Effector memory CD4-positive, alpha-beta T cell (primary cell): ENCODE measurements around the gene ANO6.

ENCODE experiments used
- DNase-seq, 3 donors: peaks; one replicate each; pipeline ENCODE4 v3.0.0-alpha.2; 2020
- H3K27ac ChIP-seq: 2 replicates; pipeline ENCODE4 v1.7.0; 2013; ENCODE audit warnings: mild to moderate bottlenecking, low read length, moderate library complexity; ENCODE audit not compliant: insufficient read depth, poor library complexity, severe bottlenecking
- H3K27me3 ChIP-seq: replicated peaks from 2 replicates; pipeline ENCODE4 v1.7.0; 2013; ENCODE audit warnings: mild to moderate bottlenecking, low read length; ENCODE audit not compliant: insufficient read depth, control insufficient read depth, poor library complexity, severe bottlenecking
- H3K36me3 ChIP-seq: 2 replicates; pipeline ENCODE4 v1.7.0; 2013; ENCODE audit warnings: mild to moderate bottlenecking, low read length, moderate library complexity; ENCODE audit not compliant: control insufficient read depth, insufficient read depth
- H3K4me1 ChIP-seq: 2 replicates; pipeline ENCODE4 v1.7.0; 2013; ENCODE audit warnings: low read length, mild to moderate bottlenecking; ENCODE audit not compliant: control insufficient read depth, insufficient read depth, poor library complexity, severe bottlenecking
- H3K4me3 ChIP-seq: 2 replicates; pipeline ENCODE4 v1.7.0; 2013; ENCODE audit warnings: low read length, low read depth, mild to moderate bottlenecking; ENCODE audit not compliant: insufficient read depth, poor library complexity, severe bottlenecking
- H3K9me3 ChIP-seq: 2 replicates; pipeline ENCODE4 v1.7.0; 2013; ENCODE audit warnings: mild to moderate bottlenecking, low read length, moderate library complexity; ENCODE audit not compliant: control insufficient read depth

Gene ANO6

GRCh38 chr12:45223868-45224267 is 8.0 kb downstream of the ANO6 start:
- Histone ChIP-seq H3K27ac (no peak overlapping the region), H3K4me1 (peaks cover 3% of the 10 kb centered on the region), H3K9me3 (no peaks in the 10 kb centered on the region), H3K4me3 (no peak overlapping the region), H3K27me3 (no peaks in the 10 kb centered on the region), H3K36me3 (no peaks in the 10 kb centered on the region)
- no peak for DNase-seq

GRCh38 chr12:45224311-45224710 is 8.4 kb downstream of the ANO6 start:
- H3K27me3 ChIP-seq = no peaks in the 10 kb centered on the region

GRCh38 chr12:45226021-45226420 is 10.1 kb downstream of the ANO6 start:
- Histone ChIP-seq H3K4me3 (no peak overlapping the region), H3K27me3 (no peaks in the 10 kb centered on the region), H3K36me3 (no peaks in the 10 kb centered on the region), H3K4me1 (no peaks in the 10 kb centered on the region), H3K27ac (no peak overlapping the region), H3K9me3 (no peaks in the 10 kb centered on the region)
- no peak for DNase-seq

More at GRCh38 chr12:45224311-45224710, 8.4 kb downstream of the ANO6 start:
- no peaks in the 10 kb centered on the region for H3K9me3 ChIP-seq
- no peak overlapping the region for H3K4me3 ChIP-seq
- H3K36me3 ChIP-seq = no peaks in the 10 kb centered on the region
- H3K27ac ChIP-seq = no peak overlapping the region
- H3K4me1 ChIP-seq = peaks cover 1% of the 10 kb centered on the region
- no peak for DNase-seq

- DNase-seq = no peak
- Histone ChIP-seq H3K27ac (no peak overlapping the region), H3K36me3 (no peaks in the 10 kb centered on the region), H3K27me3 (no peaks in the 10 kb centered on the region), H3K4me1 (no peaks in the 10 kb centered on the region), H3K4me3 (no peak overlapping the region), H3K9me3 (no peaks in the 10 kb centered on the region)
Observed at GRCh38 chr12:45227316-45228067, 11.6 kb downstream of the ANO6 start.

- H3K36me3 ChIP-seq = no peaks in the 10 kb centered on the region
- no peaks in the 10 kb centered on the region for H3K27me3 ChIP-seq
- H3K9me3 ChIP-seq = no peaks in the 10 kb centered on the region
- no peak for DNase-seq
- no peak overlapping the region for H3K4me3 ChIP-seq
- H3K27ac ChIP-seq = no peak overlapping the region
- no peaks in the 10 kb centered on the region for H3K4me1 ChIP-seq
Observed at GRCh38 chr12:45231515-45232145, 15.7 kb downstream of the ANO6 start.

- Histone ChIP-seq H3K9me3 (no peaks in the 10 kb centered on the region), H3K4me3 (no peak overlapping the region), H3K27ac (no peak overlapping the region), H3K4me1 (no peaks in the 10 kb centered on the region), H3K36me3 (no peaks in the 10 kb centered on the region), H3K27me3 (no peaks in the 10 kb centered on the region)
- DNase-seq = no peak
Observed at GRCh38 chr12:45232146-45232755, 16.4 kb downstream of the ANO6 start.

GRCh38 chr12:45232756-45233372 is 17.0 kb downstream of the ANO6 start:
- no peak overlapping the region for H3K4me3 ChIP-seq
- H3K9me3 ChIP-seq = no peaks in the 10 kb centered on the region
- H3K27ac ChIP-seq = no peak overlapping the region
- H3K36me3 ChIP-seq = no peaks in the 10 kb centered on the region
- no peaks in the 10 kb centered on the region for H3K27me3 ChIP-seq
- no peaks in the 10 kb centered on the region for H3K4me1 ChIP-seq
- no peak for DNase-seq

GRCh38 chr12:45234139-45234865 is 18.4 kb downstream of the ANO6 start:
- no peaks in the 10 kb centered on the region for H3K36me3 ChIP-seq
- H3K27ac ChIP-seq = no peak overlapping the region
- no peak overlapping the region for H3K4me3 ChIP-seq
- DNase-seq = no peak
- H3K27me3 ChIP-seq = no peaks in the 10 kb centered on the region
- H3K4me1 ChIP-seq = no peaks in the 10 kb centered on the region
- no peaks in the 10 kb centered on the region for H3K9me3 ChIP-seq

GRCh38 chr12:45235087-45236025 is 19.5 kb downstream of the ANO6 start:
- no peaks in the 10 kb centered on the region for H3K4me1 ChIP-seq
- no peak for DNase-seq
- no peaks in the 10 kb centered on the region for H3K9me3 ChIP-seq
- no peaks in the 10 kb centered on the region for H3K36me3 ChIP-seq
- H3K27me3 ChIP-seq = no peaks in the 10 kb centered on the region
- no peak overlapping the region for H3K4me3 ChIP-seq
- H3K27ac ChIP-seq = no peak overlapping the region
